GM18870 (cell line): ENCODE results near the gene SYNRG.

Experiments used
- ATAC-seq: cut with Tn5 transposase; IDR thresholded peaks from one replicate; pipeline ENCODE4 v1.9.1; 2021; ENCODE audit warnings: moderate library complexity; ENCODE audit not compliant: unreplicated experiment

SYNRG gene

DNA sequence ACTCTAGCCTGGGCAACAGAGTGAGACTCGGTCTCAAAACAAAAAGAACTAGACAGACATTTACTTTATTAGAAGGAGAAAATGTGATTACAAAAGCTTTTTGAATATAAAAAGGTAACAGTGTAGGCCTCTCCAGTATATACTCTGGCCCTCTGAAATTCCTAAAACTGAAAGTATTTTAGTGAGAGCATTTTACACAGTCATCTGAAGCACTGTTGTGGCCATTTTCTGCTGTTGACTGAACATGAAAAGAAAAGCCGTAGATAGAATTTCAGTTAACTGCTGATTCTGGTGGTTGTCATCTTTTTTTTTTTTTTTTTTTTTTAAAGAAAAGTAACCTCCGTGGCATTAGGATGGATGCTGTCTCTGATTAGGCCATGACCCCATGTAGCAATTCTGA lies 103.9 kb downstream of the SYNRG start:
- ATAC-seq, result no peak

DNA sequence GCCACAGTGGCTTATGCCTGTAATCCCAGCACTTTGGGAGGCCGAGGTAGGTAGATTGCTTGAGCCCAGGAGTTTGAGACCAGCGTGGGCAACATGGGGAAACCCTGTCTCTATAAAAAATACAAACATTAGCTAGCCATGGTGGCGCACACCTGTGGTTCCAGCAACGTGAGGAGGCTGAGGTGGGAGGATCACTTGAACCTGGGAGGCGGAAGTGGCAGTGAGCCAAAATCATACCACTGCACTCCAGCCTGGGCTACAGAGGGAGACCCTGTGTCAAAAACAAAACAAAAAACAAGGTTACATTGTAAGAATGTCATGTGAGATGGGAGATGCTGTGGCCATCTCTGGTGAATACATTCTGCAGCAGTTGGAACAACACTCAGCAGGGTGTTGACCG lies 106.1 kb downstream of the SYNRG start:
- ATAC-seq, result no peak

GRCh38 chr17:37502009-37502936 lies 106.9 kb downstream of the SYNRG start:
- no peak for ATAC-seq

DNA sequence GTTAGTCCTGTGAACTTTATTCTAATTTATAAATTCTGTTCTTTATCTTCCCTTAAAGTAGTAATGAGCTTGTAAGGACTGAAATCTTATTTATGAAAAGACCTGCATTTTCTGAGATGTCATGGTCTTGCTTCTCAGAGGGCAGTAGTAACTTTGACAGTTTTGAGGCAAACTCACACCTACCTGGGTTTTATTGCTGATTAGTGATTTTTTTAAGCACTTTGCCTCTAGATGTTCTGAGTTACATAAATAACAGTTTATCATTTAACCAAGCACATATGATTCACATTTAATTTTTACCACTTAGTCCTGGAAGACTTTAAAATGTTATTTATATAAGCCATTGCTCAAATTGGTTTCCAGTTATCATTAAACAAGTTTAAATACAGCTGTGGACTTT lies 108.8 kb downstream of the SYNRG start:
- no peak for ATAC-seq

DNA sequence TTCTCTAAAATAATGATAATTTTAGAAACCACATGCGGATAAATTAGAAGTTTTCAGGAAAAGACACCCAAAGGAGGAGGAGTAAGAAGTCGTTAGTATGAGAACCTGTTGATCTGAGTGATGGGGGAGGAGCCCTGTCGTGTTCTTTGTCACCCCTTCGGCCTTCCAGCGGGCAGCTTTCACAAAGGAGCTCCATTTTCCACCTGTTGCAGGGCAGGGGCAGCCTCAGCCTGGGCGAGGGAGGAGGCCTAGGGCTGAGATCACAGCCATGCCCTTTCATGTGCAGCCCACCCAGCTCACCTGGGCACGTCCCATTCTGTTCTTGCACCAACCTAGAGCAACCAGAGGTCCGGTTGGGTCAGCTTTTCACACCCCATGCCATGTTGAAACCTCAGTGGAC lies 114.2 kb downstream of the SYNRG start:
- no peak for ATAC-seq

DNA sequence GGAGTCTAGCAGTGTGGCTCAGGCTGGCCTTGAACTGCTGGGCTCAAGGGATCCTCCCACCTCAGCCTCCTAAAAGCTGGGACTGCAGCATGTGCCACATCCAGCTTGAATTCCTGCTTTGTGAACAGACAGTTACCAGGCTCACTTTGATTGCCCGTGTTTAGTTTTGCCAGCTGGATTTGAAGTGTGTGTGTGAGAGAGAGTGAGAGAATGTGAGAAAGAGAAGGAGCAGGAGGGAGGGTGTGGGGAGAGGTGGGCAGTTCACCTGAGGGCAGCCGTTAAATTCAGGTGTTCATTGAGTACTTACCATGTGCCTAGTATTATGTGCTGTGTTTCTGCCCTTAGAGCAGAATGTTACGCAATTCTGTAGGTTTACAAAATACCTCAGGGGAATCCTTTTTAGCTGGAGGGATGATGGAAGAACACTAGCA lies 114.8 kb downstream of the SYNRG start:
- no peak for ATAC-seq

GRCh38 chr17:37493249-37494027 lies 115.8 kb downstream of the SYNRG start:
- no peak for ATAC-seq

DNA sequence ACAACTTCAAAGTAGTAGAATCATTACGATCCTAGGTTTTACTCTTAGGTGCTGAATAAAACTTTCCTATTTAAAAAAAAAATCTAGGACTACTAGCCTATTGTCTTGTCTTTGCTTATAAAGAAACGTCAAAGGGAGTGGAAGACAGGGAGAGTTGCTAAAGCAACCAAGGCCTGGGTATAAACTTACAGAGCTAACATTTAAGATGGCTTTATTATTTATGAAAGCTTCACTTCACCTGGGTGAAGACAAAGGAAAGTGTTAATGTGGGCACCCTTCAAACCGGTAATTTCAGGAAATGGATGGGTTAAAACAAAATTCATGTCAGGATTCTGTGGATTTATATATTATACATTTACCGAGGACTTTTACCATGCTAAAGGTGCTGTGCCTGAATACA lies 117.1 kb downstream of the SYNRG start:
- ATAC-seq, result no peak

- no peak for ATAC-seq
Measured at GRCh38 chr17:37490638-37491614, 118.3 kb downstream of the SYNRG start.

DNA sequence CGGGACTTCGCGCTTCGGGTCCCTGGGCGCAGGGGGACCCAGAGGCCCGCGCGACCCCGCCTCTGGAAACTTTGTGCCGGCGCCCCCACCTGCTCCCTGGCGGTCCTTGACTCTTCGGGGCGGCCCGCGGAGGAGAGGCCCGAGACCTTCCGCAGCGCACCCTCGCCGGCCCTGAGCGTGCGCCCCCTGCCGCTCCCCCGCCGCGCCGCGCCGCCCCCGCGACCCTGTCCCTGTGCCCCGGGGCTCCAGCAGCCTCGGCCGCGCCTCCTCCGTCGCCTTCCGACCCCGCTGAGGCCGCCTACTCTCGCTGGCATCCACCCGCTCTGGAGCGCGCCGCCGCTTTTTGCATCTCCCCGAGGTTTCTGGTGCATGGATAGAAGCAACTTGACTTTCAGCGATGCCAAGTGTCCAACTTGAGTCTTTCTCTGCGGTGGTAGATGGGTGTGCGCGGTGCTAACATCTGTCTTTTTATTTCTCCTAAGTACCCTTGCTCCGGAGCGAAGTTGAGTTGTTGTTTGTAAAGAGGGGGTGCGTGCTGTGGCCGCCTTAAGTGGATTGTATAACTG lies 119.1 kb downstream of the SYNRG start:
- ATAC-seq, result peak; percentile 13

DNA sequence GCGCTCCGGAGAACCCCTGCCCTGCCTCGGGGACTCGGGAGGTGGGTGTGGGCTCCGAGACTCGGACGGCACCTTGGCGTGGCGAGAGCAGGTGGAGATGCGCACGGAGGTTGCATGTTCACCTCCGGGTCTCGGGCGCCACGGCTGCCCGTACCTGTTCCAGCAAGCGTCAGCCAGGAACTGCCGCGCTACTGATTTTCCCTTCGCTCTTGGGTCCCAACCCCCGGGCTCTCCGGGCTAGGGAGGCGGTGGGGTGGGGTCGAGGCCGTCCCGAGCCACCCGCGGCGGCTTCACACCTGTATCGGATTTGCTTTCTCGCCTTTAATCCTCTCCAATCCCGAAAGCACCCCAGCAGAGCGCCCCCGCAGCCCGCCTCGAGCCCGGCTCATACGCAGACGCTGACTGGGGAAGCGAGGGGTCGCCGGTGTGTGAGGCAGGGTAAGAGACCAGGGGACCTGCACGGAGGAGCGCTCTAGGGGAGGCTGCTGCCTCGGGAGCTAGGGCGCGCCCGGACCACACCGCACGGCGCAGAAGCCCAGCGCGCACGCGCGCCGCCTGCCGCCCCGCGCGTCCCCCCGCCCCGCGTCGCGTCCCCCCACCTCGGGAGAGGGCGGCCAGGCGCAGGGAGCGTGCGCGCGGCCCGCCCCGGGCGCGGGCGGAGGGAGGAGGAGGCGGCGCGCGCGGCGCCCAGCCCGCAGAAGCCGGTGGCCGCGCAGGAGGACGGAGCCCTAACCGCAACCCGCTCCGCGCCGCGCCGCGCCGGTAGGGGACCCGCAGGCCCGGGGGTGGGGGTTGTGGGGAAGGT lies 119.8 kb downstream of the SYNRG start, which contains the start of gene DUSP14:
TSS of gene DUSP14 (plus strand) at position 695 of the 805 bp plus-strand sequence. CDS start 22,382 bp downstream, outside the sequence.
- ATAC-seq, result peak; percentile 39

GRCh38 chr17:37488607-37489196 lies 120.5 kb downstream of the SYNRG start:
- ATAC-seq, result peak; percentile 13

GRCh38 chr17:37488009-37488604 lies 121.1 kb downstream of the SYNRG start:
- no peak for ATAC-seq

DNA sequence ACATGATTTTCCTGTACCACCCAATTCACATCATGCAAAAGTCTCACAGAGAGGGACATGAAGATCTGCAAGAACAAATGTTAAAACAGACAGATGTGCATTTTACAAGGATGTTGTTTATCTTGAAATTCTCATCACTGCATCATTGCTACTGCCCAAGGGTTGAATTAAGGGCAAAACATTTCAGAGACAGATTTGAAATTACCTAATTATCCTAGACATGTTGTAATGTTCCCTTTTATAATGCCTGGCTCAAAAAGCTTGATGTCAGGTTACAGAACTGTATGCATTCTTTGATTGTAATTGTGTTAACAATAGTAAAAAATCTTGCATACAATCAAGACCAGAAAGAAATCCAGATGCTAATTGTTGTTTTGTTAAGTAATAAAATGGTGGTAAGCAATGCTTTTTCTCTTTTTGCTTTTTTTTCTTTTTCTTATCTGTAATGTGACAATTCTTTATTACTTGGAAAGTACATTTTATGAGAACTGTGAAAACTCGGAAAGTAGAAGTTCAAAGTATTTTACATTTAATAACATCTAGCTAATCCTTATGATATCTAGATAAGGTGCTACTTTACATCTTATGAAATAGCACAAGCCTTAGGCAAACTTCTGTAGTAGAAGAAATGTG lies 123.2 kb downstream of the SYNRG start:
- no peak for ATAC-seq

DNA sequence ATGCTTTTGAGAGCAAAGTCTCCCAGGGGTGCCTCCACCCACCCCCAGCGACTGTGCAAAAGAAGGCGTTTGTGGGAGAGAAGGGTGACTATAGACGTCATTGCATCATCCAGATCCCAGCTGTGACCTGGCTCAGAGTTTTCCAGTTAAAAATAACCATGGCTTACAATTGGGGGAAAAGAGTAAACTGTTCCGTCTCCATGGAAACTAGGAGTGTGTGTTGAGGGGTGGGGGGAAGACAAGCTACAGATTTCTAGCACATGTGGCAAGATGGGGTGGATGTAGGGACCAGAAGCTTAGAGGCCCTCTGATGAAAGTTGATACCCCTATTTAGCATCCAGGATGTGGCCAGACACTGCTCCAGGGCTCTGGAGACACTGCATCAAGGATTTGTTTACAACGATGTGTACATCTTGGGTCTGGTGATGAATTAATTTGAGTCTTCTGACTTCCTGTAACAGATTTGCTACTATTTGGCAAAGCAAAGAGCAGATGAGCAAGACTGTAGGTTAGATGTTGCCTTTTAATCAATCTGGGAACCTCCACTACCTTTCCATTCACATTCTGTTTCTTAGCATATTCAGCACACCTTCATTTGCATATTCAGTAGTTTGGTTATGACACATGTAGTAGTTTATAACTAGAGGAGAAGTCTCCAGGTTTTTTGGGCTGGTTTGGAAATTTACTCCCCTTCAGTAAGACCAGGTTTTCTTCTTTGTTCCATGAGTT lies 125.7 kb downstream of the SYNRG start:
- ATAC-seq, result no peak

- ATAC-seq, result no peak
Measured at GRCh38 chr17:37481001-37481665, 128.1 kb downstream of the SYNRG start.

DNA sequence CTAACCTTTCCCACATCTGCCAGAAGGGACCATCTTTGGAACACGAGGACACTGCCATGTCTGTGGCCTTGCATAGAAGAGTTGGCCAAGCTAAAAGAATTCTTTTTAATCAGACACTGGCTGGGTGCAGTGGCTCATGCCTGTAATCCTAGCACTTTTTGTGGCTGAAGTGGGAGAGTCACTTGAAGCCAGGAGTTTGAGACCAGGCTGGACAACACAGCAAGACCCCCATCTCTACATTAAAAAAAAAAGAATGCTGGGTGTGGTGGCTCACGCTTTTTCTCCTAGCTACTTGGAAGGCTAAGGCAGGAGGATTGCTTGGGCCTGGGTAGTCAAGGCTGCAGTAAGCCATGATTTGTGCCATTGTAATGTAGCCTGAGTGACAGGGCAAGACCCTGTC lies 128.8 kb downstream of the SYNRG start:
- no peak for ATAC-seq
